Lung (tissue), 12 donors: Measurements from ENCODE around the gene S100A12. TPM values are rescaled to one million over a fixed set of nuclear protein-coding genes. Genes with fewer than 3 reads are reported as not detected.

ENCODE experiments used
- ATAC-seq: fragments of 200-7000 bp; cut with Tn5 transposase; one replicate; pipeline ENCODE4 v1.9.1; 2020; ENCODE audit warnings: moderate number of reproducible peaks; ENCODE audit not compliant: insufficient read depth, low FRiP score
- DNase-seq, 3 donors: peaks; one replicate each; pipeline ENCODE4 v3.0.0-alpha.2; 2013 to 2017
- H3K27ac ChIP-seq, 2 donors: one replicate each; pipeline ENCODE4 v1.5.1; 2013; ENCODE audit warnings: mild to moderate bottlenecking in 2 of 2, moderate library complexity in 2 of 2, control low read depth in 1 of 2, inconsistent platforms in 1 of 2, low read depth in 1 of 2, low read length in 1 of 2
- H3K27me3 ChIP-seq, 3 donors: one replicate each; pipeline ENCODE4 v1.5.1; 2013; ENCODE audit warnings: low read length in 2 of 3; ENCODE audit not compliant: control insufficient read depth in 3 of 3, insufficient read depth in 3 of 3
- H3K36me3 ChIP-seq, 4 donors: one replicate each; pipeline ENCODE4 v1.5.1; 2013; ENCODE audit warnings: low read length in 4 of 4, mild to moderate bottlenecking in 1 of 4, moderate library complexity in 1 of 4; ENCODE audit not compliant: control insufficient read depth in 4 of 4, insufficient read depth in 4 of 4
- H3K4me1 ChIP-seq, 5 donors: one replicate each; pipeline ENCODE4 v1.5.1; 2013; ENCODE audit warnings: low read length in 5 of 5, mild to moderate bottlenecking in 2 of 5, moderate library complexity in 1 of 5; ENCODE audit not compliant: control insufficient read depth in 5 of 5, insufficient read depth in 5 of 5
- H3K4me3 ChIP-seq: one replicate; pipeline ENCODE4 v1.5.1; 2013; ENCODE audit warnings: mild to moderate bottlenecking, control low read depth, moderate library complexity
- H3K9ac ChIP-seq, 2 donors: one replicate each; pipeline ENCODE4 v1.5.1; 2013; ENCODE audit warnings: low read length in 2 of 2, control low read depth in 1 of 2; ENCODE audit not compliant: insufficient read depth in 1 of 2
- H3K9me3 ChIP-seq, 4 donors: one replicate each; pipeline ENCODE4 v1.5.1; 2013; ENCODE audit warnings: low read length in 3 of 4, mild to moderate bottlenecking in 1 of 4, moderate library complexity in 1 of 4; ENCODE audit not compliant: control insufficient read depth in 4 of 4, insufficient read depth in 3 of 4
- CTCF ChIP-seq: IDR thresholded peaks from 2 replicates; pipeline ENCODE4 v1.5.1; 2012; ENCODE audit warnings: mild to moderate bottlenecking; ENCODE audit errors: control extremely low read depth, extremely low read depth
- WGBS, 2 donors: extraction: QIAGEN DNeasy Blood & Tissue Kit; methylation state at CpG; one replicate each; pipeline ENCODE4 v1.1.7; 2013; 5-methylcytosine and 5-hydroxymethylcytosine counted together
- polyA plus RNA-seq, 2 donors: library from polyadenylated mRNA; stranded (reverse); fragments of 200-250 nt; gene quantifications; one replicate each; pipeline ENCODE4 v1.2.1, GENCODE V29; 2013
- total RNA-seq, 2 donors: library from RNA; depleted of rRNA in 1 of 2; stranded (reverse); fragments of >200 nt in 1 of 2; gene quantifications; one replicate each; pipeline ENCODE4 v1.2.1, GENCODE V29; 2014 to 2021
- donor health status: control.
- donor health status: control.
- donor health status: Bipolar disorder and iron deficiency.
- donor health status: healthy.
- donor health status: DM: yes; HTN: yes; CAD: no.

Gene S100A12
- total and polyA plus RNA-seq, 4 donors, result 14.9 to 1,191 (median 37.8) TPM

- no peak for DNase-seq
- Histone ChIP-seq H3K9me3 (peaks cover 0 to 2% (median 0%) of the 10 kb centered on the region in 4 donors), H3K27me3 (peaks cover 0 to 7% (median 0%) of the 10 kb centered on the region in 3 donors), H3K4me1 (peaks cover 0 to 2% (median 0%) of the 10 kb centered on the region in 5 donors), H3K36me3 (no peaks in the 10 kb centered on the region), H3K9ac (no peak overlapping the region), H3K27ac (no peak overlapping the region), H3K4me3 (no peak overlapping the region)
- WGBS, 2 donors, result 18 to 58% methylated on average over 1 of the region's 1 CpG
- TF ChIP-seq CTCF, result no peak
- ATAC-seq, result no peak
Measured at GRCh38 chr1:153350321-153350957, 25.0 kb downstream of the S100A12 start.

- H3K9ac ChIP-seq, result no peak overlapping the region
- DNase-seq (no peak), ATAC-seq (no peak)
- no peaks in the 10 kb centered on the region for H3K36me3 ChIP-seq
- no peak for TF ChIP-seq CTCF
- H3K27ac ChIP-seq, result no peak overlapping the region
- no peak overlapping the region for H3K4me3 ChIP-seq
- H3K9me3 ChIP-seq, result peaks cover 0 to 2% (median 0%) of the 10 kb centered on the region in 4 donors
- peaks cover 0 to 7% (median 0%) of the 10 kb centered on the region in 3 donors for H3K27me3 ChIP-seq
- WGBS, 2 donors, result 62 to 75% methylated on average over 17 of the region's 17 CpGs
- peaks cover 0 to 6% (median 0%) of the 10 kb centered on the region in 5 donors for H3K4me1 ChIP-seq
Measured at GRCh38 chr1:153349363-153350320, 25.8 kb downstream of the S100A12 start.

- Histone ChIP-seq H3K36me3 (no peaks in the 10 kb centered on the region), H3K4me3 (no peak within 1 kb of the TSS), H3K4me1 (peaks cover 0 to 11% (median 0%) of the 10 kb centered on the region in 5 donors), H3K27me3 (peaks cover 0 to 7% (median 0%) of the 10 kb centered on the region in 3 donors), H3K9ac (no peak within 1 kb of the TSS), H3K9me3 (peaks cover 0 to 2% (median 0%) of the 10 kb centered on the region in 4 donors), H3K27ac (no peak within 1 kb of the TSS)
- DNase-seq (no peak), ATAC-seq (no peak)
- 53 to 65% methylated on average over 10 of the region's 10 CpGs for WGBS, 2 donors
- no peak for TF ChIP-seq CTCF
Measured at GRCh38 chr1:153348511-153349362, 26.7 kb downstream of the S100A12 start, which contains the start of gene PGLYRP4. TSS of gene PGLYRP4 (minus strand) at chr1:153348841. CDS start at chr1:153347932, 909 bp downstream.
